T-helper 2 cell treated with Interferon-gamma antibody and Interleukin-4, amounts not matched to agents 5 μg/mL and 100 μg/mL, for 36 hours (primary cell): ENCODE results near the gene RAD51.

Experiments used
- DNase-seq: peaks from one replicate; pipeline ENCODE4 v3.0.0; 2021; ENCODE audit warnings: low spot score
- H3K27ac Mint-ChIP-seq: one replicate; pipeline ENCODE4 v1.8.0; 2021; ENCODE audit warnings: mild to moderate bottlenecking, mixed read lengths
- H3K27me3 Mint-ChIP-seq: one replicate; pipeline ENCODE4 v1.8.0; 2021; ENCODE audit warnings: low read depth, mixed read lengths
- H3K36me3 Mint-ChIP-seq: one replicate; pipeline ENCODE4 v1.8.0; 2021; ENCODE audit warnings: low read depth, mixed read lengths
- H3K4me1 Mint-ChIP-seq: one replicate; pipeline ENCODE4 v1.8.0; 2021; ENCODE audit warnings: low read depth, mixed read lengths
- H3K4me3 Mint-ChIP-seq: one replicate; pipeline ENCODE4 v1.8.0; 2022; ENCODE audit warnings: mild to moderate bottlenecking, moderate library complexity, mixed read lengths
- H3K9me3 Mint-ChIP-seq: one replicate; pipeline ENCODE4 v1.8.0; 2021; ENCODE audit warnings: mixed read lengths

Gene RAD51

DNA sequence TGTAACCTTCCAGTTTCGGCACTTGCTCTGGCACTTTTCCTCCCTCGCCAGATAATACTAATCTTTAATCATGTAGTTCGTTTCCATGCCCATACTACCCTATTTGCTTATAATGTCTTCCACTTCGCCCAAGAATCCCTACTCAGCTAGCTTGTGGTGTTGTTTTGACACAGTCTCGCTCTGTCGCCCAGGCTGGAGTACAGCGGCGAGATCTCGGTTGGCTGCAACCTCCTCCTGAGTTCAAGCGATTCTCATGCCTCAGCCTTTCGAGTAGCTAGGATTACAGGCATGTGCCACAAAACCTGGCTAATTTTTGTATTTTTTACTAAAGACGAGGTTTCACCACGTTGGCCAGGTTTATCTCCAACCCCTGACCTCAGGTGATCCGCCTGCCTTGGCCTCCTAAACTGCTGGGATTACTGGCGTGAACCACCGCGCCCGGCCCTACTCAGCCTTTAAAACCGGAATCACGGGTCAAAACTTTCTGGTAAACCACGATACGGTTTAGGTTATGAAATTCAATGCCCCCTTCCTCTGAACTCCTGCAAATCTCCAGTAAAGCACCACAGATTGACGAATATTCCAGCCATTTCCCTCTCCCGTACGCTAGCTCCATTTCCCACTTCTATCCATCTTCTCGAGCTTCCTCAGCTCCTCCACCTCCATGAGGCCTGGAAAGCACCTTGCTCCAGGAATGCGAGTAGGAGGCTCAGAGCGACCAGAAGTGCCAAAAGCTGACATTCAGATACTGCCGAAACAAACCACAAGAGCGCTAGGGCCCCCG, 878 bp upstream of the RAD51 start:
- Mint-ChIP-seq H3K27me3 (no peaks in the 10 kb centered on the region), H3K4me3 (peak overlapping the region; percentile 92), H3K36me3 (peaks cover 25% of the 10 kb centered on the region), H3K9me3 (no peaks in the 10 kb centered on the region), H3K4me1 (peaks cover 28% of the 10 kb centered on the region), H3K27ac (peak overlapping the region; percentile 100)
- DNase-seq: no peak

GRCh38 chr15:40695469-40695890, 506 bp downstream of the RAD51 start:
- Mint-ChIP-seq H3K4me1 (peaks cover 30% of the 10 kb centered on the region), H3K9me3 (no peaks in the 10 kb centered on the region), H3K36me3 (peaks cover 38% of the 10 kb centered on the region), H3K27ac (peak overlapping the region; percentile 100), H3K27me3 (no peaks in the 10 kb centered on the region), H3K4me3 (peak overlapping the region; percentile 92)
- DNase-seq: no peak

- DNase-seq: no peak
- Mint-ChIP-seq H3K27ac (peak overlapping the region; percentile 100), H3K27me3 (no peaks in the 10 kb centered on the region), H3K4me3 (peak overlapping the region; percentile 92), H3K36me3 (peaks cover 44% of the 10 kb centered on the region), H3K9me3 (no peaks in the 10 kb centered on the region), H3K4me1 (peaks cover 30% of the 10 kb centered on the region)
These were observed 1.3 kb downstream of the RAD51 start for GRCh38 chr15:40696228-40696627.

DNA sequence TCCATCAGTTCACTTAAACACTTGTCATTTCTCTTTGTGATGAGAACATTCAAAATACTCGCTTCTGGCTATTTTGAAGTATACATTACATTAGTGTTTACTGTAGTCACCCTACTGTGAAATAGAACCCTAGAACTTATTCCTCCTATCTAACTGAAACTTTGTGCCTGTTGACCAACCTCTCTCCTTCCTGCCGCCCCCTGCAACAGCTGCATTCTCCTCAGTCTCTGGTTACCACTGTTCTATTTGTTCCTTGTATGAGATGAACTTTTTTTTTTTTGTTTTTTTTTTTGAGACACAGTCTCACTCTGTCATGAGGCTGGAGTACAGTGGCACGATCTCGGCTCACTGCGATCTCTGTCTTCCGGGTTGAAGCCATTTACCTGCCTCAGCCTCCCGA, 2.9 kb downstream of the RAD51 start:
- H3K27me3 Mint-ChIP-seq: no peaks in the 10 kb centered on the region
- H3K27ac Mint-ChIP-seq: peak overlapping the region; percentile 57
- H3K4me1 Mint-ChIP-seq: peaks cover 28% of the 10 kb centered on the region
- peaks cover 53% of the 10 kb centered on the region for H3K36me3 Mint-ChIP-seq
- H3K4me3 Mint-ChIP-seq: peak overlapping the region; percentile 51
- DNase-seq: no peak
- no peaks in the 10 kb centered on the region for H3K9me3 Mint-ChIP-seq

GRCh38 chr15:40702077-40702476, 7.1 kb downstream of the RAD51 start:
- no peak for DNase-seq
- Mint-ChIP-seq H3K27me3 (no peaks in the 10 kb centered on the region), H3K4me1 (peaks cover 14% of the 10 kb centered on the region), H3K27ac (no peak overlapping the region), H3K9me3 (no peaks in the 10 kb centered on the region), H3K36me3 (peaks cover 55% of the 10 kb centered on the region), H3K4me3 (no peak overlapping the region)

- no peaks in the 10 kb centered on the region for H3K9me3 Mint-ChIP-seq
- no peak for DNase-seq
- H3K27me3 Mint-ChIP-seq: no peaks in the 10 kb centered on the region
- no peaks in the 10 kb centered on the region for H3K4me1 Mint-ChIP-seq
- no peak overlapping the region for H3K27ac Mint-ChIP-seq
- no peak overlapping the region for H3K4me3 Mint-ChIP-seq
- H3K36me3 Mint-ChIP-seq: peaks cover 47% of the 10 kb centered on the region
These were observed 11.1 kb downstream of the RAD51 start for GRCh38 chr15:40706121-40706520.

DNA sequence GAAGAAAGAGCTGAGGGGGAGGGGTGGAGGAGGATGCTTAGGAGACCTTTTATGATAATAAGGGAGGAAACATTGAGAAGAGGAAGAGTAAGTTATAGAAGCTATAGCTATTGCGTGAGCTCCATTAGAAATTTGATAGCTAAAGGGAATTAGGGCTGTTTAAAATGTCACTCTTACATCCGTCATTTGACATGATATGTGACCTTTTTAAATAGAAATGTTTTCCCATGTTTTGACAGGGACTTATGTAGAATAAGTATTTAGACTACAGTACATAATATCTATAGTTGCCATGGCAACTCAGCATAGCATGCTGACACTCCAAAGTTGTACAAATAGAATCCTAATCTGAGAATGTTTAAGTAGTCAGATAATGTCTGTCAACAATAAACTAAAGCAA, 19.2 kb downstream of the RAD51 start:
- no peaks in the 10 kb centered on the region for H3K27me3 Mint-ChIP-seq
- H3K4me3 Mint-ChIP-seq: no peak overlapping the region
- DNase-seq: no peak
- H3K27ac Mint-ChIP-seq: no peak overlapping the region
- H3K4me1 Mint-ChIP-seq: no peaks in the 10 kb centered on the region
- H3K9me3 Mint-ChIP-seq: no peaks in the 10 kb centered on the region
- H3K36me3 Mint-ChIP-seq: peaks cover 46% of the 10 kb centered on the region

DNA sequence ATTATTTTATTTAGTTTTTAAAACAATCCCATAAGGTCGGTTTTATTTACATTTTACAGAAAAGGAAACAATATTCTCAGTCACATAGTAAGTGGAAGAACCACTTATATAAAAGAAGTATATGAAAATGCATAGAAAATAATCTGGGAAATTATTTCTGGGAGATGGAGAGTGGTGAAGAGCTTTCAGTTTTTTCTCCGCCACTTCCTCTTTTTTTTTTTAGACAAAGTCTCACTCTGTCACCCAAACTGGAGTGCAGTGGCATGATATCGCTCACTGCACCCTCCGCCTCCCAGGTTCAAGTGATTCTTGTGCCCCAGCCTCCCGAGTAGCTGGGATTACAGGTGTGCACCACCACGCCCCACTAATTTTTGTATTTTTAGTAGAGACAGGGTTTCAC, 21.2 kb downstream of the RAD51 start:
- DNase-seq: no peak
- H3K36me3 Mint-ChIP-seq: peaks cover 44% of the 10 kb centered on the region
- H3K27ac Mint-ChIP-seq: no peak overlapping the region
- no peaks in the 10 kb centered on the region for H3K4me1 Mint-ChIP-seq
- H3K27me3 Mint-ChIP-seq: no peaks in the 10 kb centered on the region
- no peaks in the 10 kb centered on the region for H3K9me3 Mint-ChIP-seq
- no peak overlapping the region for H3K4me3 Mint-ChIP-seq

DNA sequence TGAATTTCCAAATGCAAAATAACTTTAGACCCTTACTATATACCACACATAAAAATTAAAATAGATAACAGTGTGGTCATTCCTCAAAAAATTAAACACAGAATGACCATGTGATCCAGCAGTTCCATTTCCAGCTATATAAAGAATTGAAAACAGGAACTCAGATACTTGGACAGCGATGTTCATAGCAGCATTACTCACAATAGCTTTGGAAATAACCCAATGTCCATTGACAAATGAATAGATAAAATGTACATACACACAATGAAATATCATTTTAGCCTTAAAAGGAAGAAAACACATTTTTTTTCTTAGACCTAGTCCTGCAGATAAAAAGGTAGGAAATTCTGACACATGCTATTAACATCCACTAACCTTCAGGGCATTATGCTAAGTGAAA, 26.7 kb downstream of the RAD51 start:
- H3K27ac Mint-ChIP-seq: no peak overlapping the region
- peaks cover 35% of the 10 kb centered on the region for H3K36me3 Mint-ChIP-seq
- H3K4me1 Mint-ChIP-seq: peaks cover 6% of the 10 kb centered on the region
- no peak for DNase-seq
- H3K27me3 Mint-ChIP-seq: no peaks in the 10 kb centered on the region
- H3K4me3 Mint-ChIP-seq: no peak overlapping the region
- H3K9me3 Mint-ChIP-seq: no peaks in the 10 kb centered on the region

- Mint-ChIP-seq H3K4me1 (peaks cover 6% of the 10 kb centered on the region), H3K27me3 (no peaks in the 10 kb centered on the region), H3K27ac (peak overlapping the region; percentile 54), H3K36me3 (peaks cover 33% of the 10 kb centered on the region), H3K4me3 (no peak overlapping the region), H3K9me3 (no peaks in the 10 kb centered on the region)
- DNase-seq: no peak
These were observed 27.4 kb downstream of the RAD51 start for GRCh38 chr15:40722354-40722753.

DNA sequence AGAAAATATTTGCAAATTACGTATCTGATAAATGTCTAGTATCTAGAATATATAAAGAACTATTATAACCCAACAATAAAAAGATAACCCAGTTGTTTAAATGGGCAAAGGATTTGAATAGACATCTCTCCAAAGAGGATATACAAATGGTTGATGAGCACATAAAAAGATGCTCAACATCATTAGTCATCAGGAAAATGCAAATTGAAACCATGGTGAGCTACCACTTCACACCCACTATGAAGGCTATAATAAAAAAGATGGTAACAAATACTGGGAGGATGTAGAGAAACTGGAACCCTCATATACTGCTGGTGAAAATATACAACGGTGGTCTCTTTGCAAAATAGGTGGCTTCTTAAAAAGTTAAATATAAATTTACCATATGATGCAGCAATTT, 28.0 kb downstream of the RAD51 start:
- Mint-ChIP-seq H3K27me3 (no peaks in the 10 kb centered on the region), H3K36me3 (peaks cover 31% of the 10 kb centered on the region), H3K9me3 (no peaks in the 10 kb centered on the region), H3K27ac (no peak overlapping the region), H3K4me1 (peaks cover 6% of the 10 kb centered on the region), H3K4me3 (no peak overlapping the region)
- no peak for DNase-seq

- DNase-seq: no peak
- H3K27ac Mint-ChIP-seq: no peak overlapping the region
- H3K4me3 Mint-ChIP-seq: no peak overlapping the region
- H3K36me3 Mint-ChIP-seq: peaks cover 35% of the 10 kb centered on the region
- no peaks in the 10 kb centered on the region for H3K27me3 Mint-ChIP-seq
- H3K9me3 Mint-ChIP-seq: no peaks in the 10 kb centered on the region
- H3K4me1 Mint-ChIP-seq: peaks cover 6% of the 10 kb centered on the region
These were observed 28.9 kb downstream of the RAD51 start for GRCh38 chr15:40723919-40724318.

- no peak overlapping the region for H3K4me3 Mint-ChIP-seq
- H3K4me1 Mint-ChIP-seq: no peaks in the 10 kb centered on the region
- no peak for DNase-seq
- H3K27me3 Mint-ChIP-seq: no peaks in the 10 kb centered on the region
- no peaks in the 10 kb centered on the region for H3K9me3 Mint-ChIP-seq
- peaks cover 45% of the 10 kb centered on the region for H3K36me3 Mint-ChIP-seq
- H3K27ac Mint-ChIP-seq: no peak overlapping the region
These were observed 36.1 kb downstream of the RAD51 start for GRCh38 chr15:40731034-40731433.

- no peak for DNase-seq
- Mint-ChIP-seq H3K27me3 (no peaks in the 10 kb centered on the region), H3K4me1 (no peaks in the 10 kb centered on the region), H3K4me3 (no peak overlapping the region), H3K27ac (no peak overlapping the region), H3K36me3 (peaks cover 42% of the 10 kb centered on the region), H3K9me3 (no peaks in the 10 kb centered on the region)
These were observed 41.6 kb downstream of the RAD51 start for GRCh38 chr15:40736575-40736974.

- H3K27me3 Mint-ChIP-seq: no peaks in the 10 kb centered on the region
- no peak overlapping the region for H3K27ac Mint-ChIP-seq
- DNase-seq: no peak
- H3K9me3 Mint-ChIP-seq: no peaks in the 10 kb centered on the region
- H3K4me1 Mint-ChIP-seq: no peaks in the 10 kb centered on the region
- peaks cover 38% of the 10 kb centered on the region for H3K36me3 Mint-ChIP-seq
- no peak overlapping the region for H3K4me3 Mint-ChIP-seq
These were observed 42.1 kb downstream of the RAD51 start for GRCh38 chr15:40737048-40737447.
